BLaER1 (cell line): Measurements from ENCODE around the gene CBX7.

Source experiments
- H3K27ac ChIP-seq: shearing (Covaris generic); formaldehyde crosslinking; 2 replicates; pipeline ENCODE4 v1.8.1; 2022
- H3K27me3 ChIP-seq: shearing (Covaris generic); formaldehyde crosslinking; 2 replicates; pipeline ENCODE4 v1.8.1; 2022
- H3K36me3 ChIP-seq: shearing (Covaris generic); formaldehyde crosslinking; 2 replicates; pipeline ENCODE4 v1.8.1; 2022
- H3K4me1 ChIP-seq: shearing (Covaris generic); formaldehyde crosslinking; 2 replicates; pipeline ENCODE4 v1.8.1; 2022
- H3K4me2 ChIP-seq: shearing (Covaris generic); formaldehyde crosslinking; 2 replicates; pipeline ENCODE4 v1.8.1; 2022
- H3K4me3 ChIP-seq: shearing (Covaris generic); formaldehyde crosslinking; 2 replicates; pipeline ENCODE4 v1.8.1; 2022
- H3K9ac ChIP-seq: shearing (Covaris generic); formaldehyde crosslinking; 2 replicates; pipeline ENCODE4 v1.8.1; 2022
- H3K9me3 ChIP-seq: shearing (Covaris generic); formaldehyde crosslinking; 2 replicates; pipeline ENCODE4 v1.8.1; 2022
- H4K20me1 ChIP-seq: shearing (Covaris generic); formaldehyde crosslinking; 2 replicates; pipeline ENCODE4 v1.8.1; 2022
- Cebpa-rat ChIP-seq: shearing (Covaris generic); IDR thresholded peaks from 2 replicates; pipeline ENCODE4 v1.8.1; 2022

CBX7 gene

GRCh38 chr22:39092111-39092862 is 60.2 kb downstream of the CBX7 start:
- no peak for TF ChIP-seq Cebpa-rat
- Histone ChIP-seq H3K36me3 (no peaks in the 10 kb centered on the region), H3K27ac (no peak overlapping the region), H3K4me1 (peaks cover 52% of the 10 kb centered on the region), H4K20me1 (no peaks in the 10 kb centered on the region), H3K9ac (no peak overlapping the region), H3K4me3 (no peak overlapping the region), H3K27me3 (no peaks in the 10 kb centered on the region), H3K9me3 (no peaks in the 10 kb centered on the region), H3K4me2 (peak overlapping the region; percentile 1; the same call in 1 of the 2 replicates)

DNA sequence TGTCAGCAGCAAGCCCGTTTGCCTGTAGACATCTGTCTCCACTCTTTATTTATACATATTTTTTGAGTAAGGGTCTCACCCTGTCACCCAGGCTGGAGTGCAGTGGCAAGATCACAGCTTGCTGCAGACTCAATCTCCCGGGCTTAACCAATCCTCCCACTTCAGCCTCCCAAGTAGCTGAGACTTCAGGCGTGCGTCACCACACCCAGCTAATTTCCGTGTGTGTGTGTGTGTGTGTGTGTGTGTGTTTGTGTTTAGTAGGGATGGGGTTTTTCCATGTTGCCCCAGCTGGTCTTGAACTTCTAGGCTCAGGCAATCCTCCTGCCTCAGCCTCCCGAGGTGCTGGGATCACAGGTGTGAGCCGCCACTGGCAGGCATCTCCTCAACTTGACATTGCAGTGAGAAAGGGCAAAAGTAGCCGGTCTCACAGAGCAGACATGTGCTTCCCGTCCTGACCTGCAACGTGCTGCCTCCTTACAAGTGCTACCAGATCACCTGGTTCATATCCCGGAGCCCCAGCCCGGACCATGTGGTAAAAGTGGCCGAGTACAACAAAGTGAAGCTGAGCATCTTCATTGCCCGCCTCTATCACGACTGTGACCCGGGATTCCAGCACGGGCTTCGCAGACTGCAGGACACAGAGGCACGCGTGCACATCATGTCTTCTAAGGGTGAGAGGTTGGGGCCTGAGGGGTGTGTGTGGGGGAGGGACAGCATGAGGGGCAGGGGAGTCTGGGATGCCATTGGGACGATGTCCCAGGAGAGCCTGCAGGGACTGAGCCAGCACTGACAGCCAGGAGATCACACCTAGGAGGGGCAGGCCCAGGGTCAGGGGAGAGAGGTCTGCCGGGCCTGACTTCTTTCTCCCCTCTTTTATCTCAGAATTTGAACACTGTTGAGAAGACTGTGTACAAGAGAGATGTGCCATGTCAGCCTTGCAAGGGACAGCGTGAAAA is 61.1 kb downstream of the CBX7 start:
- Histone ChIP-seq H3K4me1 (peaks cover 43% of the 10 kb centered on the region), H3K9me3 (no peaks in the 10 kb centered on the region), H4K20me1 (no peaks in the 10 kb centered on the region), H3K4me2 (peak overlapping the region; percentile 53), H3K9ac (no peak overlapping the region), H3K4me3 (no peak overlapping the region), H3K27me3 (no peaks in the 10 kb centered on the region), H3K27ac (no peak overlapping the region), H3K36me3 (peaks cover 1% of the 10 kb centered on the region; the same call in 1 of the 2 replicates)
- no peak for TF ChIP-seq Cebpa-rat

- H3K4me3 ChIP-seq: no peak overlapping the region
- peak overlapping the region; percentile 53 for H3K4me2 ChIP-seq
- no peaks in the 10 kb centered on the region for H4K20me1 ChIP-seq
- peak overlapping the region; percentile 29 for H3K27ac ChIP-seq
- 0 out of 2 replicates have a peak overlapping the region, but pooled peaks have one; percentile 17 for H3K9ac ChIP-seq
- peaks cover 4% of the 10 kb centered on the region; the same call in 1 of the 2 replicates for H3K36me3 ChIP-seq
- no peaks in the 10 kb centered on the region for H3K9me3 ChIP-seq
- H3K27me3 ChIP-seq: no peaks in the 10 kb centered on the region
- H3K4me1 ChIP-seq: peaks cover 35% of the 10 kb centered on the region
- TF ChIP-seq Cebpa-rat: no peak
These were observed 61.9 kb downstream of the CBX7 start for GRCh38 chr22:39090426-39091064.

- Histone ChIP-seq H3K27ac (peak overlapping the region; percentile 29), H3K4me3 (no peak overlapping the region), H3K27me3 (no peaks in the 10 kb centered on the region), H3K36me3 (peaks cover 4% of the 10 kb centered on the region; the same call in 1 of the 2 replicates), H3K4me1 (peaks cover 30% of the 10 kb centered on the region), H3K9ac (no peak overlapping the region), H4K20me1 (no peaks in the 10 kb centered on the region), H3K9me3 (no peaks in the 10 kb centered on the region), H3K4me2 (peak overlapping the region; percentile 53)
- TF ChIP-seq Cebpa-rat: no peak
These were observed 62.6 kb downstream of the CBX7 start for GRCh38 chr22:39089928-39090327.

GRCh38 chr22:39088685-39089032 is 63.8 kb downstream of the CBX7 start:
- Histone ChIP-seq H3K27me3 (no peaks in the 10 kb centered on the region), H3K9me3 (no peaks in the 10 kb centered on the region), H3K36me3 (peaks cover 7% of the 10 kb centered on the region; the same call in 1 of the 2 replicates), H3K4me3 (no peak overlapping the region), H3K4me1 (peaks cover 30% of the 10 kb centered on the region), H3K9ac (no peak overlapping the region), H4K20me1 (no peaks in the 10 kb centered on the region), H3K4me2 (no peak overlapping the region), H3K27ac (no peak overlapping the region)
- no peak for TF ChIP-seq Cebpa-rat

DNA sequence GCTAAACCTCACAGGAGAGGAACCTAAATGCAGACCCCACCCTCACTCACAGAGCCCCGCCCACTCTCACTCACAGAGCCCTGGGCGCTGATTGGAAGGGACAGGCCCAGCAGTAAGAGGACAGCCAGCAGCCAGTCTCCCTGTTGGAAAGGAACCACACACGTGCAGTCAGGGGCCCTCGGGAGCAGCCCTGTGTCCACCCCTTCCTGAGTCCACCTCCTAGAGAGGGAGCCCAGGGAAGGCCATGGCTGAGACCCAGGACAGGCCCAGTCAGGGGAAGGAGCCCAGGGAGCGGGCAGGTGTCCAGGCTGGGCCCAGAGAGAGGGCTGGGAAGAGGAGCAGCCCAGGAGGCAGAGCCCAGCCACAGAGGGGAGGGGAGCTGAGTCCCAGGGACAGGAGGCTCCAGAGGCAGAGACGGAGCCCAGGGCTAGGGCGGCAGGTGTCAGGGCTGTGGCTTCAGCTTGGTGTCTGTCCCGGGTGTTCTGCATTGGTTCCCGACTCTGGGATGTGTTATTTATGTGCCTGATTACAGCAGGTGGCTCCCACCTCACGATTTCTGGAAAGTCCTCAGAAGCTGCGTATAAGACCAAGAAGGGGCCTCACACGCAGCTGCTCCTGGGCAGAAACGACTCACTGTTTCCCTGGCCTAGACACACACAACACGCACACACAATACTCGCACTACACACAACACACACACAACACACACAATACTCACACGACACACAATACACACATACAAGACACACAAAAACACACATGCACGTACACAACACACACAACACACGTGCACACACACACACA is 64.4 kb downstream of the CBX7 start:
- no peaks in the 10 kb centered on the region for H4K20me1 ChIP-seq
- H3K36me3 ChIP-seq: peaks cover 8% of the 10 kb centered on the region; the same call in 1 of the 2 replicates
- no peak for TF ChIP-seq Cebpa-rat
- H3K4me2 ChIP-seq: no peak overlapping the region
- peaks cover 34% of the 10 kb centered on the region for H3K4me1 ChIP-seq
- H3K9me3 ChIP-seq: no peaks in the 10 kb centered on the region
- no peak overlapping the region; the same call in 1 of the 2 replicates for H3K27ac ChIP-seq
- no peak overlapping the region for H3K9ac ChIP-seq
- H3K27me3 ChIP-seq: no peaks in the 10 kb centered on the region
- no peak overlapping the region for H3K4me3 ChIP-seq

DNA sequence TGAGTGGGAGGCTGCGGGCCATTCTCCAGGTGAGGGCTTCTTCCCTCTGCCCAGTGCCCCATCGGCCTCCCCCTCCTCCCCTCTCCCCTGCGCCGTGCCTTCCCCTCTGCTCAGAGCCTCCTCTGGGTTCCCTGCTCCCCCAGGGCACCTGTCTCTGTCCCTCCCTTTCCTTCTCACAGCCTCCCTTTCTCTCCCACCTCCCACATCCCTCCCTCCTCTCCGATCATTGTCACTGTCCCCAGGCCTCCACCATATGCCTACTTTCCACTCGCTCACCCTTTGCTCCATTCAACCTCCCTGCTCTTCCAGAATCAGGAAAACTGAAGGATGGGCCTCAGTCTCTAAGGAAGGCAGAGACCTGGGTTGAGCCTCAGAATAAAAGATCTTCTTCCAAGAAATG is 65.4 kb downstream of the CBX7 start:
- peaks cover 10% of the 10 kb centered on the region; the same call in 1 of the 2 replicates for H3K36me3 ChIP-seq
- no peak overlapping the region for H3K4me3 ChIP-seq
- peaks cover 30% of the 10 kb centered on the region for H3K4me1 ChIP-seq
- no peaks in the 10 kb centered on the region for H3K9me3 ChIP-seq
- no peak overlapping the region for H3K27ac ChIP-seq
- H3K27me3 ChIP-seq: no peaks in the 10 kb centered on the region
- H3K9ac ChIP-seq: no peak overlapping the region
- no peak for TF ChIP-seq Cebpa-rat
- no peaks in the 10 kb centered on the region for H4K20me1 ChIP-seq
- H3K4me2 ChIP-seq: no peak overlapping the region

DNA sequence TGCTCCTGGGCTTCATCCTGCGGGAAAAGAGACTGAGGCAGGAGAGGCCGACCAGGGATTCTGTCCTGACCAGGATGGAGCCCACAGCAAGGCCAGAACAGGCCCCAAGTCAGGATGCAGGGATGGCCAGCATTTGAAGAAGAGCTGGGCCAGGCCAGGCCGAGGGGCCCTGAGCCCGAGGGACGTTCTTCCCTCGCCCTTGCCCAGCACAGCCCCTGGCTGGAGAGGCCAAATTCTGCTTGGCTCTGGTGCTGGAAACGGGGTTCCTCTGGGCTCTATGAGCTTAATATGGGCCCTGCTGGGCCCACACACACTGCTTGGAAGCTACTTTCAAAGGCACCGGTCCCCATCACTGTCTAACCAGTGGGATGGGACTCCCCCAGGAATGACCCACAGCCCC is 67.8 kb downstream of the CBX7 start:
- no peak for TF ChIP-seq Cebpa-rat
- no peak overlapping the region for H3K27ac ChIP-seq
- no peaks in the 10 kb centered on the region for H3K9me3 ChIP-seq
- H3K27me3 ChIP-seq: no peaks in the 10 kb centered on the region
- no peak overlapping the region for H3K4me2 ChIP-seq
- peaks cover 25% of the 10 kb centered on the region for H3K4me1 ChIP-seq
- no peaks in the 10 kb centered on the region for H4K20me1 ChIP-seq
- no peak overlapping the region for H3K4me3 ChIP-seq
- peaks cover 30% of the 10 kb centered on the region; the same call in 1 of the 2 replicates for H3K36me3 ChIP-seq
- H3K9ac ChIP-seq: no peak overlapping the region
